Loucy (cell line): Measurements from ENCODE around the gene MEIOB.

Source experiments
- CTCF ChIP-seq: fragments of 200-600 bp; sonication (generic); conservative IDR thresholded peaks from 2 replicates; pipeline ENCODE4 v1.5.1; 2014; ENCODE audit warnings: mild to moderate bottlenecking, antibody characterized with exemption, low read length
- EZH2phosphoT487 ChIP-seq: fragments of 200-600 bp; IDR thresholded peaks from 2 replicates; pipeline ENCODE4 v1.6.1; 2018; ENCODE audit warnings: antibody characterized with exemption, mild to moderate bottlenecking, moderate library complexity, borderline replicate concordance

DNA sequence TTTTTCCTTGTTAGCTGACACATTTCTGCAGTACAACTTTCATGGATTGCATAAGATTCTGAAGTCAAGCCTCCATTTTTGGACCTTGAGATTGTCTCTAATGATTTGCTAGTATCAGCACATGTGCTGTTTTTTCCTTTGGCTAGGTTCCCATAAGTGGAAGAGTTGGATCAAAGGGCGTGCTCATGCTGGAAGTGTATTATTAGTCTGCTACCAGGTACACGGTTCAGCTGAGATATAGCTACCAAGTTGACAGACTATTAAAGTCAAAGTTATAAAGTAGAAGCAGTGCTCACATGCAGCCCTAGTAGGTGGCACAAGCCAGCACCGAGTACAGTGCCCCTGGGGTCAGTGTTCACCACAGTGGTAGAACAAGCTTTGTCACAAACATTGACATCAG is 41.8 kb downstream of the MEIOB start:
- TF ChIP-seq CTCF (no peak), EZH2phosphoT487 (no peak)
